Activated T-cell treated with anti-CD3 and anti-CD28 coated beads, Interleukin-2, amount 50 U/mL, for 72 hours (primary cell): ENCODE measurements around the gene DZIP1. TPM values are rescaled to one million over a fixed set of nuclear protein-coding genes. Genes with fewer than 3 reads are reported as not detected.

Experiments
- ATAC-seq, 2 donors: fragments of 150-1000 bp; cut with Tn5 transposase; replicated peaks in 1 of 2; 2 replicates each; pipeline ENCODE4 v1.10.0; 2021; ENCODE audit warnings: moderate library complexity in 2 of 2, mild to moderate bottlenecking in 1 of 2
- DNase-seq, 2 donors: peaks; one replicate each; pipeline ENCODE4 v3.0.0; 2021 to 2022; ENCODE audit warnings: mixed read lengths in 1 of 2
- H3K27ac Mint-ChIP-seq: one replicate; pipeline ENCODE4 v1.8.0; 2022; ENCODE audit warnings: mild to moderate bottlenecking, moderate library complexity, mixed read lengths
- H3K27me3 Mint-ChIP-seq: one replicate; pipeline ENCODE4 v1.8.0; 2022; ENCODE audit warnings: low read depth, mixed read lengths
- H3K36me3 Mint-ChIP-seq, 2 donors: one replicate each; pipeline ENCODE4 v1.8.0; 2022; ENCODE audit warnings: mixed read lengths in 2 of 2, mild to moderate bottlenecking in 1 of 2; ENCODE audit not compliant: insufficient read depth in 2 of 2
- H3K4me1 Mint-ChIP-seq: one replicate; pipeline ENCODE4 v1.8.0; 2022; ENCODE audit warnings: low read depth, mixed read lengths
- H3K4me3 Mint-ChIP-seq, 2 donors: one replicate each; pipeline ENCODE4 v1.8.0; 2022; ENCODE audit warnings: mild to moderate bottlenecking in 2 of 2, mixed read lengths in 2 of 2, moderate library complexity in 2 of 2
- H3K9me3 Mint-ChIP-seq, 2 donors: one replicate each; pipeline ENCODE4 v1.8.0; 2022; ENCODE audit warnings: mixed read lengths in 2 of 2
- total RNA-seq, 2 donors: library from RNA; stranded (reverse); gene quantifications; one replicate each; pipeline ENCODE4 v1.2.3, GENCODE V29; 2022

DZIP1 gene
- total RNA-seq, 2 donors from 2014 or later = 0.19 to 0.31 TPM

GRCh38 chr13:95547531-95548167 is 96.9 kb downstream of the DZIP1 start:
- no peak for ATAC-seq

DNA sequence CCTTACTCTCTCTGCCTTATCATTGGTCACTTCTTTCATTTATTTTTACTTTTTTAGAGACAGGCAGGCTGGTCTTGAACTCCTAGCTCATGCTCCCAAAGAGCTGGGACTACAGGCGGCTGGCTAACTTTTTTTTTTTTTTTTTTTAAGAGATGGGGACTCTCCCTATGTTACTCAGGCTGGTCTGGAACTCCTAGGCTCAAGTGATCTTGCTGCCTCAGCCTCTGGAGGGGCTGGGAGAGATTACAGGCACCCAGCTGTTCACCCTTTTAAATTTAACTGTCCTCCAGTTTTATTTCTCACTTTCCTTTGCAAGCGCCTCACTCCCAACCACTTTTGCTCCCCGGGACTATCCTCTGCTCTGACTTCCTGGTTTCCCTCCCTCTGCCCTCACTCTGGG is 97.6 kb downstream of the DZIP1 start:
- H3K36me3 Mint-ChIP-seq = no peaks in the 10 kb centered on the region
- DNase-seq (no peak), ATAC-seq (no peak)
- no peak overlapping the region for H3K27ac Mint-ChIP-seq
- no peak overlapping the region for H3K4me3 Mint-ChIP-seq
- no peaks in the 10 kb centered on the region for H3K9me3 Mint-ChIP-seq
- no peaks in the 10 kb centered on the region for H3K4me1 Mint-ChIP-seq
- H3K27me3 Mint-ChIP-seq = peaks cover 48% of the 10 kb centered on the region

More at GRCh38 chr13:95547531-95548167, 96.9 kb downstream of the DZIP1 start:
- DNase-seq = no peak
- H3K27ac Mint-ChIP-seq = no peak overlapping the region
- no peaks in the 10 kb centered on the region for H3K36me3 Mint-ChIP-seq
- H3K4me3 Mint-ChIP-seq = no peak overlapping the region
- H3K9me3 Mint-ChIP-seq = no peaks in the 10 kb centered on the region
- peaks cover 49% of the 10 kb centered on the region for H3K27me3 Mint-ChIP-seq
- no peaks in the 10 kb centered on the region for H3K4me1 Mint-ChIP-seq

- H3K36me3 Mint-ChIP-seq = no peaks in the 10 kb centered on the region
- DNase-seq (no peak), ATAC-seq (no peak)
- H3K4me1 Mint-ChIP-seq = no peaks in the 10 kb centered on the region
- H3K9me3 Mint-ChIP-seq = no peaks in the 10 kb centered on the region
- no peak overlapping the region for H3K4me3 Mint-ChIP-seq
- peaks cover 23% of the 10 kb centered on the region for H3K27me3 Mint-ChIP-seq
- no peak overlapping the region for H3K27ac Mint-ChIP-seq
These were observed 100.2 kb downstream of the DZIP1 start for GRCh38 chr13:95544293-95544692.

GRCh38 chr13:95541911-95542474 is 102.5 kb downstream of the DZIP1 start:
- no peak for DNase-seq
- H3K4me3 Mint-ChIP-seq = no peak overlapping the region
- no peaks in the 10 kb centered on the region for H3K36me3 Mint-ChIP-seq
- no peaks in the 10 kb centered on the region for H3K9me3 Mint-ChIP-seq
- H3K27ac Mint-ChIP-seq = no peak overlapping the region
- ATAC-seq = no peak
- H3K4me1 Mint-ChIP-seq = no peaks in the 10 kb centered on the region
- peaks cover 10% of the 10 kb centered on the region for H3K27me3 Mint-ChIP-seq

GRCh38 chr13:95541308-95541707 is 103.2 kb downstream of the DZIP1 start:
- no peak overlapping the region for H3K27ac Mint-ChIP-seq
- H3K27me3 Mint-ChIP-seq = peaks cover 9% of the 10 kb centered on the region
- H3K36me3 Mint-ChIP-seq = no peaks in the 10 kb centered on the region
- no peak overlapping the region for H3K4me3 Mint-ChIP-seq
- no peak for ATAC-seq
- no peak for DNase-seq
- H3K4me1 Mint-ChIP-seq = no peaks in the 10 kb centered on the region
- H3K9me3 Mint-ChIP-seq = no peaks in the 10 kb centered on the region

DNA sequence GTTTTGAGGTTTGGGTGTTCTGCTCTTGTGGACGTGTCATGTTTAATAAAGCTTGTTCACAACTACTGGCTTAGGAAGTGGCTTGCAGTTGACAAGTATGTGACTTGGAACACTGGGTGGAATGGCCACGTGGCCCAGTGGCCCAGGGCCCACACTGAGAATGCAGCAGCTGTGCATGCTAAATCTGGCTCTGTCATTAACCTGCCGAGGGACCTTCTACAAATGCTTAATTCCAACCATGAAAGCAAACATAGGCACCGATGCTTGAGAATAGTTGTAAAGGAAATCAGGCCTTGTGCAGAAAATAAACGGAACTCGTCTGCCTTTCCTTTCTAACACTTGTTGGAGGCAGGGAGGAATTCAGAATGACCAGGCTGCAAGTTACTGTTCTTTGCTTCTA is 103.6 kb downstream of the DZIP1 start:
- Mint-ChIP-seq H3K4me1 (no peaks in the 10 kb centered on the region), H3K36me3 (no peaks in the 10 kb centered on the region), H3K27ac (no peak overlapping the region), H3K27me3 (peaks cover 10% of the 10 kb centered on the region), H3K9me3 (no peaks in the 10 kb centered on the region), H3K4me3 (no peak overlapping the region)
- no peak for DNase-seq
- ATAC-seq = no peak

- no peaks in the 10 kb centered on the region for H3K9me3 Mint-ChIP-seq
- H3K4me1 Mint-ChIP-seq = peaks cover 10% of the 10 kb centered on the region
- H3K4me3 Mint-ChIP-seq = no peak overlapping the region
- DNase-seq (no peak), ATAC-seq (no peak)
- no peak overlapping the region for H3K27ac Mint-ChIP-seq
- no peaks in the 10 kb centered on the region for H3K36me3 Mint-ChIP-seq
- peaks cover 25% of the 10 kb centered on the region for H3K27me3 Mint-ChIP-seq
These were observed 107.8 kb downstream of the DZIP1 start for GRCh38 chr13:95536632-95537241.

DNA sequence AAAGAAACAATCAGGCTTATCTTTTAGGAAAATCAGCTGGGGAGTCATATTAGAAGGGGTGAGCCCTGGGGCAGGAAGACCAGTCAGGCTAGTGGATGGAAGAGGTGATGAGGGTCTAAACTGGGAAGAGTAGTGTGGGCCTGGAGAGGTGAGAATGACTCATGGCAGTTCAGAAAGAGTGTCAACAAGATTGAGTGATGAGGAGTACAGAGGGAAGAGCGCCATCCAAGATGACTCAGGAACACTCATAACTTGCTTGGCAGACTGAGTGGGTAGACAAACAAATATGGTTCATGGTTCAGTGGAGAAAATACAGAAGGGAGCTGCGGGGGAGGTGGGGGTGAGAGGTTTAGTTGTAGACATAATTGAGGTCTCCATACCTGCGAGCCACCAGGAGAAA is 109.3 kb downstream of the DZIP1 start:
- H3K36me3 Mint-ChIP-seq = no peaks in the 10 kb centered on the region
- peak; percentile 82 to 98 for ATAC-seq

GRCh38 chr13:95533545-95534160 is 110.9 kb downstream of the DZIP1 start:
- H3K4me1 Mint-ChIP-seq = peaks cover 10% of the 10 kb centered on the region
- H3K4me3 Mint-ChIP-seq = no peak overlapping the region
- peaks cover 0 to 3% of the 10 kb centered on the region in 2 donors for H3K36me3 Mint-ChIP-seq
- no peak for DNase-seq
- no peak overlapping the region for H3K27ac Mint-ChIP-seq
- ATAC-seq = no peak
- peaks cover 25% of the 10 kb centered on the region for H3K27me3 Mint-ChIP-seq
- H3K9me3 Mint-ChIP-seq = peaks cover 0 to under 1% of the 10 kb centered on the region in 2 donors

More for the DNA sequence above, 109.3 kb downstream of the DZIP1 start:
- H3K27ac Mint-ChIP-seq = no peak overlapping the region
- peak overlapping the region in 1 of 2 donors; percentile 2 for H3K4me3 Mint-ChIP-seq
- peaks cover 10% of the 10 kb centered on the region for H3K4me1 Mint-ChIP-seq
- no peaks in the 10 kb centered on the region for H3K9me3 Mint-ChIP-seq
- DNase-seq = peak; percentile 4 to 13
- peaks cover 25% of the 10 kb centered on the region for H3K27me3 Mint-ChIP-seq

DNA sequence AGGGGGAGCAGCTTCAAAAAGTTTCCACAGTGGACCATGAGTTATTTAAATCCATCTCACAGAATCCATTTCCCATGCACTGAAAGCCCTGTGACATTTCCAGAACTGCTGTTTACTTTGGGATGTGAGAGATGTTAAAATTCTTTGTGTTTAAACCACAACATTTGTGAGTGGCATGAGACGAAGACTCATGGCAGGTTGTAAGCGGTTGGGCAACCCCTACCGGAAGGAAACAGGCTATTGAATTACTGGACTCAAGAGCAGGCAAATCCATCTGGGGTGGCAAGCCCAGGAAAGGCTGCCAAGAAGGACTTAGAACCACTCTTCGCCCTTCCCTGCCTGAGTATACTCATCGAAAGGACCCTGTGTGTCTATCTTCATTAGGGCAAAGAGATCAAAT is 114.3 kb downstream of the DZIP1 start:
- H3K9me3 Mint-ChIP-seq = peaks cover 3 to 9% of the 10 kb centered on the region in 2 donors
- ATAC-seq (no peak), DNase-seq (no peak)
- no peak overlapping the region for H3K27ac Mint-ChIP-seq
- no peak overlapping the region for H3K4me3 Mint-ChIP-seq
- peaks cover 18% of the 10 kb centered on the region for H3K27me3 Mint-ChIP-seq
- peaks cover 1 to 7% of the 10 kb centered on the region in 2 donors for H3K36me3 Mint-ChIP-seq
- H3K4me1 Mint-ChIP-seq = peaks cover 4% of the 10 kb centered on the region

Other genes with a start within 250 kb of the DZIP1 start
- not detected for gene CLDN10, start 92.0 kb downstream of the DZIP1 start, total RNA-seq
- gene DNAJC3, start 32.4 kb upstream of the DZIP1 start, total RNA-seq = 10 to 100 TPM; 22.3 to 24.9 TPM